HG03439 (cell line): ENCODE data around the gene NKX6-2.

ENCODE experiments used
- ATAC-seq: cut with Tn5 transposase; IDR thresholded peaks from one replicate; pipeline ENCODE4 v1.9.1; 2021; ENCODE audit warnings: mild to moderate bottlenecking, moderate library complexity; ENCODE audit not compliant: unreplicated experiment

NKX6-2 gene

DNA sequence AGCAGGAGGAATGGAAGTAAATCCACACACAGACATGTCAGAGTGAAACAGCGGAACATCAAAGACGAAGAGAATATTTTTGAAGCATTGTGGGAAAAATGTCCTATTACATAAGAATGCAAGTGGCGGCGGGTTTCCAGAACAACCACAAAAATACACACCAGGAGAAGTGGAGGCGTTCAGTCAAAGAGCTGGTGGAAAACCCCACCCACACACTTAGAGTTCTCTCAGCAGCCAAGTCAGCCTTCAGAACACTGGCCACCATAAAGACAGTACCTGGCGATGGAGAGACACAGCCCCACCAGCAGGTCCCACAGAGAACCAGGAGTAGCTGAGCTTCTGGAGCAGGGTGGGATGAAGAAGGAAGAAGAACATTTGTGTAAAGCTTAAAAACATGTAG is 23.7 kb downstream of the NKX6-2 start:
- no peak for ATAC-seq

- ATAC-seq: no peak
These were observed 24.4 kb downstream of the NKX6-2 start for GRCh38 chr10:132761395-132762060.

- ATAC-seq: no peak
These were observed 27.1 kb downstream of the NKX6-2 start for GRCh38 chr10:132758865-132759264.

DNA sequence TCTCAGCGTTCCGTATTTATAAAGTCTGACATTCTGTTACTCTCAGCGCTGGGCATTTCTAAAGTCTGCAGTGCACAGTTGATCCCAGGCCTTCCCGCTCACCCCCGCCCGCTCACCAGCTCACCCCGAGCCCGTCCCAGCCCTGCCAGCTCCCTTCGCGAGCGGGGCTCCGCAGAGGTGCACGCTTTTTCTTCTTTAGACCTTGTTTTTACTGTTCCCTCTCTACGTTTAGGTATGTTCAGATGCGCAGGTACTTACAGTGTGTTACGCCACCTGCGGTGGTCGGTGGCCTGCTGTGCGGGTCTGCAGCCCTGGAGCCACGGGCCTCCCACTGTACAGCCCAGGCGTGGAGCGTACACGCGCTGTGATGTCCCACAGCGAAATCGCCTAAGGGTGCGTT is 28.8 kb downstream of the NKX6-2 start:
- no peak for ATAC-seq

DNA sequence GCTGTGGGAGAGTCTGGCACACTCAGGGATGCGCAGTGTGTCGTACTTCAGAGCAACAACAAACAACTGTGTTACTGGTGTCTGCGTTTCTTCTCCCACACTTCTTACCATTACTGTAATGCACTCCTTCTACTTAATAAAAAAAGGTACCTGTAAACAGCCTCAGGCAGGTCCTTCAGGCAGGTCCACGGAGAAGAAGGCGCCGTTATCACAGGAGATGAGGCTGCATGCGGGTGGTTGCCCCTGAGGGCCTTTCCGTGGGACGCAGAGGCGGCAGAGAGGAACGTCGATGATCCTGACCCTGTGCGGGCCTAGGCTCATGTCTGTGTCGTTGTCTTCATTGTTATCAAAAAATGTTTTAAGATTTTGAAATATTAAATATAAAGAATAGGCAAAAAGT is 29.4 kb downstream of the NKX6-2 start:
- ATAC-seq: no peak

GRCh38 chr10:132755166-132755711 is 30.7 kb downstream of the NKX6-2 start:
- no peak for ATAC-seq

GRCh38 chr10:132754071-132754470 is 31.9 kb downstream of the NKX6-2 start:
- no peak for ATAC-seq

- no peak for ATAC-seq
These were observed 32.4 kb downstream of the NKX6-2 start for GRCh38 chr10:132753596-132753995.

- ATAC-seq: no peak
These were observed 33.0 kb downstream of the NKX6-2 start for GRCh38 chr10:132752961-132753360.

GRCh38 chr10:132752378-132752777 is 33.6 kb downstream of the NKX6-2 start:
- no peak for ATAC-seq

GRCh38 chr10:132750936-132751335 is 35.0 kb downstream of the NKX6-2 start:
- no peak for ATAC-seq

DNA sequence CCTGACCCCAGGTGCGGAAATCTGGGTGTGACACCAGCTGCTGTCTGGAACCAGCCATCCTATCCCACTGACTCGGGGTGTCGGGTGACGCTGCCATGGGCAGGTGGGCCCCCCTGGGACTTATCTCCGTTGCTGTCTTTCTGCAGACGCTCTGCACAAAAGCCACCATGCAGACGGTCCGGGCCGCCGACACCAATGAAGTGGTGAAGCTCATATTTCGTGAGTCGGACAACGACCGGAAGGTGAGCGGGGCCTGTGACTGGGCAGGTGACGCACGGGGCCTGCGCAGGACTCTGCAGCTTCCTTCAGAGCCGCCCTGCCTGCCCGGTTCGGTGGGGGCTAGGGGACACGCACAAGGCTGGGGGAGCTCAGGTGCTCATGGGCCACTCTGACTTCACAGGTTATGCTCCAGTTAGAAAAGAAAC is 36.6 kb downstream of the NKX6-2 start:
- ATAC-seq: no peak

GRCh38 chr10:132748545-132749370 is 37.2 kb downstream of the NKX6-2 start:
- ATAC-seq: no peak

DNA sequence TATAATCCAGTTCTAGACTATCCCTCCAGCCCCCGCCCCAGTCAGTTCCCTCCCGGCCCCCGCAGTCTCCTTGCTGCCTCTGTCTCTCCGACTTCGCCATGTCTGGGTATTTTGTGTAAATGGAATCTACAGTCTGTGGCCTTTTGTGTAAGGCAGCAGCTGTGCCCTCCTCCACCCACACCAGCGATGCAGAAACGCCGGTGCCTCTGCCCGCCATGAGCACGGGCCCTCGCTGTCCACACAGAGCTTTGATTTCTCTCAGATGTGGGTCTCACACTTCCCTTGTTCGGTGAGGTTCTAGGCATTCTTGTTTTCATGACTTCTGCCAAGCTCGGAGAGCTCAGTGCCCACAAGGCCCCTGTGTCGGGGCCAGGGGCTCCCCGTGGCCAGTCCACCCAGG is 37.8 kb downstream of the NKX6-2 start:
- ATAC-seq: no peak

DNA sequence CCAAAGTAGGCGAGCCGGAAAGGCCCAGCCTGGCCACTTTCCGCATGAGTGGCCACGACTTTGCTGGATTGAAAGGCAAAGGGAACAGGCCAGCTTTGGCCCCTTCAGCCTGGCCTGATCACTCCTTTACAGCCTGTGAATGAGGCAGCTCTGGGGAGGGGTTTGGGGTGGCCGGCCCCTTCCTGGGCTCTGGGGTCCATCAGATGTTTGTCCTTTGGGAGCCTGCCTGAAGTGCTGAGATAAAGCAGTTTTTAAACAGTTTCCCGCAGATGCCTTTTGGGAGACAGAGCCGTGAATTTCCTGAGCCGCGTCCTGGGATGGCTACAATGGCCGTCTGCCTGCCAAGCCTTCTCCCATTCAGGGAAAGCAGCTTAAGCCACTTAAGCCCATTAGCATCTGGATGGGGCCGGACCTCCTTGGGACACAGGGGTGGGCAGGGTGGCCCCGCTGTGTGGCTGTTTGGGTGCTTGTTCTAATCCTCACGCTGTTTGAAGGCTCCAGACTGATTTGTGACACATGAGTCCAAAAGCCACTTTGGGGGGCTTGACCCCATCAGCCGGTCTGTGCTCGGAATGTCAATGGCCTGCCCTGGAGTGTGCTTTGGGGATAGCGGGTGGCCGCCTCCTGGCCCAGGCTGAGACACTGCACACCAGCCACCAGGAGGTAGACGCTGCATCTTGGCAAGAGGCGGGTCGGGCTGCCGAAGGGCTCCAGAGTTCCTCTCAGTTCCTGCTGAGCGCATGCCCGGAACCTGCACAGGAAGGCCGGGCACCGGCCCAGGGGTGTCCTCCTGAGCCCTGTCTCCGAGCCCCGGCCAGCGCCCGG is 38.9 kb downstream of the NKX6-2 start:
- no peak for ATAC-seq

DNA sequence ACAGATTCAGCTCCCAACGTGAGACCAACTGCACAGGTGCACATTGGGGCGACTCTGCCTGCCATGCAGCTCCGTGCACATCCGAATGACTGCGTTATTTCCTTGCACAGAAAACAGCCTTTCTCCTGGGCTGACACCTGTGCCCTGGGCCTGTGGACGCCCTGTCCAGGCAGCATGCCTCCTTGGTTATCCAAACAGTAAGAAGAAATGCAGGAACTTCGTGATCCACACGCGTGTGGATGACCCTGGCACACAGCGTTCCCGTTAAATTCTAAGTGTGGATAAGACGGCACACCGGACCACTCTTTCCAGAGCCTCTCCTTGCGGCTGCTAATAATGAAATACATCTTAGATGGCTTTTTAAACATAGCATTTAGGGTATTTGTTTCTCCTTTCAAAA is 39.6 kb downstream of the NKX6-2 start:
- no peak for ATAC-seq

GRCh38 chr10:132745971-132746370 is 40.0 kb downstream of the NKX6-2 start:
- no peak for ATAC-seq

- ATAC-seq: no peak
These were observed 40.4 kb downstream of the NKX6-2 start for GRCh38 chr10:132745511-132745910.

DNA sequence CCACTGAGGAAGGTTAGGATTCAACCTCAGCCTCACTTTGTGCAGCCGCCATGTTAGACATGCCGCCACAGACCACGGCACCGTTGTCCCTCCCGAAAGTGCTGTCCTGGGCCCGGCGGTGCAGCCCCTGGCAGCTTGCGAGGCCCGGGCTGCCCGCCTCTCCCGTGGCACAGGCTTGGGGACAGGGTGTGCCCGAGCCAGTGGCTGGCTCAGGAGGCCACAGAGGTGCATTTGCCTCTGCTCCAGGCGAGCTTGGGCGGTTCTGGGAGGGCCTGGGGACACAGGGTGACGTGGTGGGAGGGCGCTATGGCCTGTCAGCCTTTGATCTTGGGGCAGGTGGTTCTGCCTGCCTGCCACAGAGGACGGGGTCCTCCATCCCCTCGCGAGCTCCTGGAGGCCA is 41.1 kb downstream of the NKX6-2 start:
- no peak for ATAC-seq

GRCh38 chr10:132743925-132744490 is 41.9 kb downstream of the NKX6-2 start:
- no peak for ATAC-seq
